ENCODE measurements around the gene CRYGC. TPM values are rescaled to one million over a fixed set of nuclear protein-coding genes. Genes with fewer than 3 reads are reported as not detected.
"Not testable (repeated sequence)": the region's sequence is repeated elsewhere in the genome, so short reads cannot be mapped to it uniquely, and the experiment has no call there.

CRYGC gene
- total RNA-seq, 3 donors from 2014 or later: not detected

GRCh38 chr2:208112969-208113368 is 16.7 kb downstream of the CRYGC start:
- no peaks in the 10 kb centered on the region for H3K36me3 ChIP-seq
- no peak for TF ChIP-seq CTCF (IDR thresholded peaks at IDR 0.05)
- no peak for TF ChIP-seq POLR2A (IDR thresholded peaks at IDR 0.05)
- no peak for TF ChIP-seq POLR2AphosphoS5 (IDR thresholded peaks at IDR 0.05)
- no peak overlapping the region for H3K4me3 ChIP-seq
- H3K9me3 ChIP-seq: no peaks in the 10 kb centered on the region
- intact Hi-C loops (cut with DNase I; ENCODE audit: low total_unique reads): no loop called here
- H3K27ac ChIP-seq: no peak overlapping the region
- H3K4me1 ChIP-seq: no peaks in the 10 kb centered on the region
- no peaks in the 10 kb centered on the region for H3K27me3 ChIP-seq
- no peak for DNase-seq (ENCODE audit: low spot score in 2 of 2)

GRCh38 chr2:208112273-208112745 is 17.3 kb downstream of the CRYGC start:
- H3K4me1 ChIP-seq; H3K4me3 ChIP-seq; DNase-seq (ENCODE audit: low spot score in 2 of 2); H3K27me3 ChIP-seq; H3K9me3 ChIP-seq; H3K27ac ChIP-seq; intact Hi-C loops (cut with DNase I; ENCODE audit: low total_unique reads); H3K36me3 ChIP-seq: not testable (repeated sequence)

GRCh38 chr2:208103616-208104015 is 26.0 kb downstream of the CRYGC start:
- no peak overlapping the region for H3K27ac ChIP-seq
- H3K27me3 ChIP-seq: no peaks in the 10 kb centered on the region
- intact Hi-C loops (cut with DNase I; ENCODE audit: low total_unique reads): no loop called here

GRCh38 chr2:208101716-208102631 is 27.7 kb downstream of the CRYGC start:
- H3K27ac ChIP-seq: no peak overlapping the region
- H3K4me1 ChIP-seq: no peaks in the 10 kb centered on the region
- H3K4me3 ChIP-seq: no peak overlapping the region
- H3K27me3 ChIP-seq: no peaks in the 10 kb centered on the region
- no peak for DNase-seq (ENCODE audit: low spot score in 2 of 2)
- TF ChIP-seq POLR2AphosphoS5 (IDR thresholded peaks at IDR 0.05) (no peak), CTCF (IDR thresholded peaks at IDR 0.05) (no peak), POLR2A (IDR thresholded peaks at IDR 0.05) (no peak)
- H3K9me3 ChIP-seq: no peaks in the 10 kb centered on the region
- H3K36me3 ChIP-seq: no peaks in the 10 kb centered on the region
- intact Hi-C loops (cut with DNase I; ENCODE audit: low total_unique reads): no loop called here

More at GRCh38 chr2:208103616-208104015, 26.0 kb downstream of the CRYGC start:
- DNase-seq (ENCODE audit: low spot score in 2 of 2): no peak
- TF ChIP-seq POLR2A (IDR thresholded peaks at IDR 0.05): no peak
- no peak for TF ChIP-seq POLR2AphosphoS5 (IDR thresholded peaks at IDR 0.05)
- no peak for TF ChIP-seq CTCF (IDR thresholded peaks at IDR 0.05)
- H3K4me1 ChIP-seq: no peaks in the 10 kb centered on the region
- no peaks in the 10 kb centered on the region for H3K9me3 ChIP-seq
- no peak overlapping the region for H3K4me3 ChIP-seq
- no peaks in the 10 kb centered on the region for H3K36me3 ChIP-seq

GRCh38 chr2:208099682-208100470 is 29.8 kb downstream of the CRYGC start:
- Histone ChIP-seq H3K4me3 (no peak overlapping the region), H3K9me3 (no peaks in the 10 kb centered on the region), H3K36me3 (no peaks in the 10 kb centered on the region), H3K27ac (no peak overlapping the region), H3K27me3 (no peaks in the 10 kb centered on the region), H3K4me1 (no peaks in the 10 kb centered on the region)
- intact Hi-C loops (cut with DNase I; ENCODE audit: low total_unique reads): no loop called here
- TF ChIP-seq POLR2AphosphoS5 (IDR thresholded peaks at IDR 0.05) (no peak), CTCF (IDR thresholded peaks at IDR 0.05) (no peak), POLR2A (IDR thresholded peaks at IDR 0.05) (no peak)
- DNase-seq (ENCODE audit: low spot score in 2 of 2): no peak

- intact Hi-C loops (cut with DNase I; ENCODE audit: low total_unique reads); H3K27me3 ChIP-seq; H3K27ac ChIP-seq; H3K9me3 ChIP-seq; H3K36me3 ChIP-seq; DNase-seq (ENCODE audit: low spot score in 2 of 2); H3K4me1 ChIP-seq; H3K4me3 ChIP-seq: not testable (repeated sequence)
These were observed 30.9 kb downstream of the CRYGC start for GRCh38 chr2:208098701-208099100.

Data from breast epithelium (tissue), 4 donors.